HEK293T (cell line): ENCODE measurements around the gene EFCAB8.

Source experiments
- ARNT ChIP-seq: fragments of 450-650 bp; IDR thresholded peaks from 2 replicates; pipeline ENCODE4 v1.6.1; 2017; ENCODE audit warnings: mild to moderate bottlenecking
- BHLHE40 ChIP-seq: fragments of 450-650 bp; IDR thresholded peaks from 2 replicates; pipeline ENCODE4 v1.6.1; 2016; ENCODE audit warnings: mild to moderate bottlenecking, moderate library complexity, borderline replicate concordance
- FOXA1 ChIP-seq: fragments of 450-650 bp; IDR thresholded peaks from 2 replicates; pipeline ENCODE4 v1.6.1; 2016; ENCODE audit warnings: mild to moderate bottlenecking
- FOXK2 ChIP-seq: fragments of 450-650 bp; IDR thresholded peaks from 2 replicates; pipeline ENCODE4 v1.6.1; 2016; ENCODE audit warnings: mild to moderate bottlenecking
- FOXM1 ChIP-seq: fragments of 450-650 bp; IDR thresholded peaks from 2 replicates; pipeline ENCODE4 v1.6.1; 2017; ENCODE audit warnings: mild to moderate bottlenecking, borderline replicate concordance
- HDGF ChIP-seq: fragments of 450-650 bp; IDR thresholded peaks from 2 replicates; pipeline ENCODE4 v1.6.1; 2017; ENCODE audit warnings: antibody characterized with exemption, borderline replicate concordance
- PKNOX1 ChIP-seq: fragments of 450-650 bp; IDR thresholded peaks from 2 replicates; pipeline ENCODE4 v1.6.1; 2016
- SUZ12 ChIP-seq: fragments of 450-650 bp; IDR thresholded peaks from 2 replicates; pipeline ENCODE4 v1.6.1; 2016; ENCODE audit warnings: mild to moderate bottlenecking

DNA sequence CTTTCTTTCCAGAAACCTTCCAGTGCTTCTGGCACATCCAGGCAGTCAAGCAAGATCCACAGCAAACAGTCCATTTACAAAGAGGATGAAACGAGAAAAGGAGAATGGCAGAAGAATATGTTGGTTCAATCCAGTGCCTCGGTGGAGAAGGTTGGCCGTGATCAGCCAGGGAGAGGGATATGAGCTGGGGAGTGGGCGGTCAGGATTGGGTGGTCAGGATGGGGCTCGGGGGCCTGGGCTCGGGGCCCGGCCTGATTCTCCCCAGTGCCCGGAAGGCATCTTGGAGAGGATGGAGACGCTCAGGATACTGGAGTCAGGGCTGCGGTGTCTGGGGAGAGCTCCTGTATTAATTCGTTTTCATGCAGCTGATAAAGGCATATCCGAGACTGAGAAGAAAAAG is 61.3 kb downstream of the EFCAB8 start:
- TF ChIP-seq FOXM1 (no peak), SUZ12 (no peak), FOXA1 (no peak), PKNOX1 (no peak), BHLHE40 (no peak), HDGF (no peak), ARNT (no peak), FOXK2 (no peak)
